SU-DHL-6 (cell line): ENCODE measurements around the gene CDKAL1.

Experiments used
- CTCF ChIP-seq: fragments of 200-600 bp; sonication (generic); IDR thresholded peaks from one replicate; pipeline ENCODE4 v1.5.1; 2017; ENCODE audit warnings: antibody characterized with exemption, mild to moderate bottlenecking, low read length, moderate library complexity; ENCODE audit not compliant: insufficient read depth, poor library complexity, severe bottlenecking
- EZH2phosphoT487 ChIP-seq: fragments of 200-600 bp; sonication (generic), shearing (Covaris generic); conservative IDR thresholded peaks from 2 replicates; pipeline ENCODE4 v1.6.1; 2018; ENCODE audit warnings: mild to moderate bottlenecking, antibody characterized with exemption, low read length, moderate library complexity, mixed read lengths

- TF ChIP-seq EZH2phosphoT487 = no peak
- no peak for TF ChIP-seq CTCF
Observed at GRCh38 chr6:20845592-20845991, 311.3 kb downstream of the CDKAL1 start.
